ENCODE data around the gene JARID2. TPM values are rescaled to one million over a fixed set of nuclear protein-coding genes. Genes with fewer than 3 reads are reported as not detected.
A peak's percentile ranks its signal among the peaks of the same experiment; 100 is the strongest.

The JARID2 gene
- total and polyA plus RNA-seq, 10 of the 15 experiments (the other 5 are each of a cell fraction or from before 2014, with no cell fraction given) = 4.2 to 21.6 (median 11.7) TPM

DNA sequence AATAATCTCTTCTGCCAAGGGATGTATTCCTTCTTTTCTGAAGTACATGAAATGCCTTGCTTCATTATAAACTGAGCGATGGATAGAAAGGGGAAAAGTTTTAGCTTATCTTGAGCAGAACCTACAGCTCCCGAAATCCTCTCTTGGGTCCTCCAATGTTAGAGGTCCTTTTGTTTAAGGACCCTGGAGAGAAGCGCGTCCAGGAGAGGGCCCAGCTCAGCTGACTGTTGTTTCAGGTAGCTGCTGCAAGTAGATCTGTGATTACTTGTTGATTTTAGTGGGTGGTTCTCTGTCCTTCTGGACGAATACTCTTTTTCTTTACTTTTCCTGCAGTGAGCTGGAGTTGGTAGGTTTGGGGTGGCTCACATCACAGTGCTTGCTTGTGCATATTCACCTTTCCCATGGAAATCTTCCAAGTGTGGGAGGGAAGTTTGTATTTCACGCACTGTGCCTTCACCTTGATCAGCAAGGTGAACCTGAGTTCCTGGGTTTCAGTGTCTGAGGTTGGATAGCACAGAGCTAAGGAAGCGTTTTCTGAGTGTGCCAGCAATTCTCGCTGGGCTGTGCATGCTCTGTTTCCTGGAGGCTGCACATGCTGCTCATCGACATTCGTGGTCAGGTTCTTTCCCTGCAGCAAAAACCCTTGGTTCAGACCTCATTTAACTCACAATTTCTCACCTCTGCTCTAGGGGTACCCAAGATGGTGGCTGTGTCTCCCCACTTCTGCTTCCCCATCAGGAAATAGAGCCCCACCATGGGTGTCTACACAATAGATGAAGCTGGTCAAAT, 176.3 kb downstream of the JARID2 start (continued):
- TF ChIP-seq, protein P1, sequence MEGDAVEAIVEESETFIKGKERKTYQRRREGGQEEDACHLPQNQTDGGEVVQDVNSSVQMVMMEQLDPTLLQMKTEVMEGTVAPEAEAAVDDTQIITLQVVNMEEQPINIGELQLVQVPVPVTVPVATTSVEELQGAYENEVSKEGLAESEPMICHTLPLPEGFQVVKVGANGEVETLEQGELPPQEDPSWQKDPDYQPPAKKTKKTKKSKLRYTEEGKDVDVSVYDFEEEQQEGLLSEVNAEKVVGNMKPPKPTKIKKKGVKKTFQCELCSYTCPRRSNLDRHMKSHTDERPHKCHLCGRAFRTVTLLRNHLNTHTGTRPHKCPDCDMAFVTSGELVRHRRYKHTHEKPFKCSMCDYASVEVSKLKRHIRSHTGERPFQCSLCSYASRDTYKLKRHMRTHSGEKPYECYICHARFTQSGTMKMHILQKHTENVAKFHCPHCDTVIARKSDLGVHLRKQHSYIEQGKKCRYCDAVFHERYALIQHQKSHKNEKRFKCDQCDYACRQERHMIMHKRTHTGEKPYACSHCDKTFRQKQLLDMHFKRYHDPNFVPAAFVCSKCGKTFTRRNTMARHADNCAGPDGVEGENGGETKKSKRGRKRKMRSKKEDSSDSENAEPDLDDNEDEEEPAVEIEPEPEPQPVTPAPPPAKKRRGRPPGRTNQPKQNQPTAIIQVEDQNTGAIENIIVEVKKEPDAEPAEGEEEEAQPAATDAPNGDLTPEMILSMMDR (IDR thresholded peaks at IDR 0.05 in 2 of 3, conservative IDR thresholded peaks at IDR 0.05 in 1 of 3; ENCODE audit: control insufficient read depth in 2 of 3, extremely low read depth in 1 of 3, insufficient read depth in 1 of 3, low read depth in 3 of 3, low read length in 3 of 3) = no peak
- TF ChIP-seq TCF12 (IDR thresholded peaks at IDR 0.05; ENCODE audit: low read depth, low read length) (peak; percentile 42; the same call in 1 of the 2 replicates), ZZZ3 (IDR thresholded peaks at IDR 0.05; ENCODE audit: control insufficient read depth, insufficient read length, low read depth) (no peak), BACH1 (IDR thresholded peaks at IDR 0.05; ENCODE audit: borderline replicate concordance) (peak; percentile 22; the same call in 1 of the 2 replicates), MYC (IDR thresholded peaks at IDR 0.05; ENCODE audit: insufficient read depth, insufficient read length, insufficient replicate concordance, low read length, severe bottlenecking) (no peak), MYB (IDR thresholded peaks at IDR 0.05; ENCODE audit: borderline replicate concordance, low read depth, low read length) (no peak), ATF7 (IDR thresholded peaks at IDR 0.05; ENCODE audit: low read depth) (peak; percentile 67), MTA2 (IDR thresholded peaks at IDR 0.05; ENCODE audit: low read depth) (peak; percentile 77), HDAC6 (IDR thresholded peaks at IDR 0.05; ENCODE audit: unreplicated experiment) (no peak), CEBPB (IDR thresholded peaks at IDR 0.05; ENCODE audit: borderline replicate concordance in 1 of 2, low read depth in 2 of 2, low read length in 2 of 2) (no peak)
- TF ChIP-seq, protein P2, sequence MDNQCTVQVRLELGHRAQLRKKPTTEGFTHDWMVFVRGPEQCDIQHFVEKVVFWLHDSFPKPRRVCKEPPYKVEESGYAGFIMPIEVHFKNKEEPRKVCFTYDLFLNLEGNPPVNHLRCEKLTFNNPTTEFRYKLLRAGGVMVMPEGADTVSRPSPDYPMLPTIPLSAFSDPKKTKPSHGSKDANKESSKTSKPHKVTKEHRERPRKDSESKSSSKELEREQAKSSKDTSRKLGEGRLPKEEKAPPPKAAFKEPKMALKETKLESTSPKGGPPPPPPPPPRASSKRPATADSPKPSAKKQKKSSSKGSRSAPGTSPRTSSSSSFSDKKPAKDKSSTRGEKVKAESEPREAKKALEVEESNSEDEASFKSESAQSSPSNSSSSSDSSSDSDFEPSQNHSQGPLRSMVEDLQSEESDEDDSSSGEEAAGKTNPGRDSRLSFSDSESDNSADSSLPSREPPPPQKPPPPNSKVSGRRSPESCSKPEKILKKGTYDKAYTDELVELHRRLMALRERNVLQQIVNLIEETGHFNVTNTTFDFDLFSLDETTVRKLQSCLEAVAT (IDR thresholded peaks at IDR 0.05) = peak; percentile 67; the same call in 1 of the 2 replicates
- TF ChIP-seq, protein P3, sequence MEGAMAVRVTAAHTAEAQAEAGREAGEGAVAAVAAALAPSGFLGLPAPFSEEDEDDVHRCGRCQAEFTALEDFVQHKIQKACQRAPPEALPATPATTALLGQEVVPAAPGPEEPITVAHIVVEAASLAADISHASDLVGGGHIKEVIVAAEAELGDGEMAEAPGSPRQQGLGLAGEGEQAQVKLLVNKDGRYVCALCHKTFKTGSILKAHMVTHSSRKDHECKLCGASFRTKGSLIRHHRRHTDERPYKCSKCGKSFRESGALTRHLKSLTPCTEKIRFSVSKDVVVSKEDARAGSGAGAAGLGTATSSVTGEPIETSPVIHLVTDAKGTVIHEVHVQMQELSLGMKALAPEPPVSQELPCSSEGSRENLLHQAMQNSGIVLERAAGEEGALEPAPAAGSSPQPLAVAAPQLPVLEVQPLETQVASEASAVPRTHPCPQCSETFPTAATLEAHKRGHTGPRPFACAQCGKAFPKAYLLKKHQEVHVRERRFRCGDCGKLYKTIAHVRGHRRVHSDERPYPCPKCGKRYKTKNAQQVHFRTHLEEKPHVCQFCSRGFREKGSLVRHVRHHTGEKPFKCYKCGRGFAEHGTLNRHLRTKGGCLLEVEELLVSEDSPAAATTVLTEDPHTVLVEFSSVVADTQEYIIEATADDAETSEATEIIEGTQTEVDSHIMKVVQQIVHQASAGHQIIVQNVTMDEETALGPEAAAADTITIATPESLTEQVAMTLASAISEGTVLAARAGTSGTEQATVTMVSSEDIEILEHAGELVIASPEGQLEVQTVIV (IDR thresholded peaks at IDR 0.05; ENCODE audit: borderline replicate concordance, partially characterized antibody) = no peak
- TF ChIP-seq, protein P4, sequence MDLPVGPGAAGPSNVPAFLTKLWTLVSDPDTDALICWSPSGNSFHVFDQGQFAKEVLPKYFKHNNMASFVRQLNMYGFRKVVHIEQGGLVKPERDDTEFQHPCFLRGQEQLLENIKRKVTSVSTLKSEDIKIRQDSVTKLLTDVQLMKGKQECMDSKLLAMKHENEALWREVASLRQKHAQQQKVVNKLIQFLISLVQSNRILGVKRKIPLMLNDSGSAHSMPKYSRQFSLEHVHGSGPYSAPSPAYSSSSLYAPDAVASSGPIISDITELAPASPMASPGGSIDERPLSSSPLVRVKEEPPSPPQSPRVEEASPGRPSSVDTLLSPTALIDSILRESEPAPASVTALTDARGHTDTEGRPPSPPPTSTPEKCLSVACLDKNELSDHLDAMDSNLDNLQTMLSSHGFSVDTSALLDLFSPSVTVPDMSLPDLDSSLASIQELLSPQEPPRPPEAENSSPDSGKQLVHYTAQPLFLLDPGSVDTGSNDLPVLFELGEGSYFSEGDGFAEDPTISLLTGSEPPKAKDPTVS (IDR thresholded peaks at IDR 0.05; ENCODE audit: low read depth, low read length) = no peak
- TF ChIP-seq, protein P5, sequence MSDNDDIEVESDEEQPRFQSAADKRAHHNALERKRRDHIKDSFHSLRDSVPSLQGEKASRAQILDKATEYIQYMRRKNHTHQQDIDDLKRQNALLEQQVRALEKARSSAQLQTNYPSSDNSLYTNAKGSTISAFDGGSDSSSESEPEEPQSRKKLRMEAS (IDR thresholded peaks at IDR 0.05; ENCODE audit: low read depth, low read length) = 0 out of 2 replicates have a peak, but pooled peaks have one; percentile 52
- TF ChIP-seq, protein P6, sequence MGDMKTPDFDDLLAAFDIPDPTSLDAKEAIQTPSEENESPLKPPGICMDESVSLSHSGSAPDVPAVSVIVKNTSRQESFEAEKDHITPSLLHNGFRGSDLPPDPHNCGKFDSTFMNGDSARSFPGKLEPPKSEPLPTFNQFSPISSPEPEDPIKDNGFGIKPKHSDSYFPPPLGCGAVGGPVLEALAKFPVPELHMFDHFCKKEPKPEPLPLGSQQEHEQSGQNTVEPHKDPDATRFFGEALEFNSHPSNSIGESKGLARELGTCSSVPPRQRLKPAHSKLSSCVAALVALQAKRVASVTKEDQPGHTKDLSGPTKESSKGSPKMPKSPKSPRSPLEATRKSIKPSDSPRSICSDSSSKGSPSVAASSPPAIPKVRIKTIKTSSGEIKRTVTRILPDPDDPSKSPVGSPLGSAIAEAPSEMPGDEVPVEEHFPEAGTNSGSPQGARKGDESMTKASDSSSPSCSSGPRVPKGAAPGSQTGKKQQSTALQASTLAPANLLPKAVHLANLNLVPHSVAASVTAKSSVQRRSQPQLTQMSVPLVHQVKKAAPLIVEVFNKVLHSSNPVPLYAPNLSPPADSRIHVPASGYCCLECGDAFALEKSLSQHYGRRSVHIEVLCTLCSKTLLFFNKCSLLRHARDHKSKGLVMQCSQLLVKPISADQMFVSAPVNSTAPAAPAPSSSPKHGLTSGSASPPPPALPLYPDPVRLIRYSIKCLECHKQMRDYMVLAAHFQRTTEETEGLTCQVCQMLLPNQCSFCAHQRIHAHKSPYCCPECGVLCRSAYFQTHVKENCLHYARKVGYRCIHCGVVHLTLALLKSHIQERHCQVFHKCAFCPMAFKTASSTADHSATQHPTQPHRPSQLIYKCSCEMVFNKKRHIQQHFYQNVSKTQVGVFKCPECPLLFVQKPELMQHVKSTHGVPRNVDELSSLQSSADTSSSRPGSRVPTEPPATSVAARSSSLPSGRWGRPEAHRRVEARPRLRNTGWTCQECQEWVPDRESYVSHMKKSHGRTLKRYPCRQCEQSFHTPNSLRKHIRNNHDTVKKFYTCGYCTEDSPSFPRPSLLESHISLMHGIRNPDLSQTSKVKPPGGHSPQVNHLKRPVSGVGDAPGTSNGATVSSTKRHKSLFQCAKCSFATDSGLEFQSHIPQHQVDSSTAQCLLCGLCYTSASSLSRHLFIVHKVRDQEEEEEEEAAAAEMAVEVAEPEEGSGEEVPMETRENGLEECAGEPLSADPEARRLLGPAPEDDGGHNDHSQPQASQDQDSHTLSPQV (IDR thresholded peaks at IDR 0.05) = no peak
